GM18951 (cell line): ENCODE data around the gene PPIE.

Source experiments
- POLR2A ChIP-seq: IDR thresholded peaks from 4 replicates; pipeline ENCODE4 v1.6.1; 2011; ENCODE audit warnings: mild to moderate bottlenecking; ENCODE audit not compliant: insufficient read length, insufficient read depth; ENCODE audit errors: extremely low read depth
- in situ Hi-C: fragments of 300-500 bp; cut with MboI; formaldehyde crosslinking; loops from one replicate; pipeline ENCODE4 v1.12.0; 2022; ENCODE audit warnings: low sequenced_read_pairs, mixed read lengths, inconsistent platforms; ENCODE audit not compliant: unreplicated experiment

The PPIE gene

DNA sequence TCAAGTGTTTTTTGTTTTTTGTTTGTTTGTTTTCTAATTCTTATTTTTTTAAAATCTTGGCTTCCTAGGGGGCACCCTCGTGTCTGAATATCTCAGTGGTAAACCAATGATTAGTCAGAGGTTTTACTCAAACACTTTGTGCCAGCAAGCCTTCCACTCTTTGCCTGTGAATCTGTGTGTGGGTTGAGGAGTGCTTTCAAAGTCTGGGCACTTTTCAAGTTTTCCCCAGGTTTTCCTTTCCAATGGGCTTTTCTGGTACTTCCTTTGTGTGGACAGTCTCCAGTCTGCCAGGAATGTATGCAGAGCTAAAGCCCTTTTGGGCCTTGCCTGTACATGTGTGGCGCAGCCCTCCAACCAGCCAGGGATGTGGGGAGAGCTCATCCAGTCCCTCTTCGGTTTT is 9.7 kb upstream of the PPIE start:
- in situ Hi-C loops = no loop called here
- TF ChIP-seq POLR2A = no peak

DNA sequence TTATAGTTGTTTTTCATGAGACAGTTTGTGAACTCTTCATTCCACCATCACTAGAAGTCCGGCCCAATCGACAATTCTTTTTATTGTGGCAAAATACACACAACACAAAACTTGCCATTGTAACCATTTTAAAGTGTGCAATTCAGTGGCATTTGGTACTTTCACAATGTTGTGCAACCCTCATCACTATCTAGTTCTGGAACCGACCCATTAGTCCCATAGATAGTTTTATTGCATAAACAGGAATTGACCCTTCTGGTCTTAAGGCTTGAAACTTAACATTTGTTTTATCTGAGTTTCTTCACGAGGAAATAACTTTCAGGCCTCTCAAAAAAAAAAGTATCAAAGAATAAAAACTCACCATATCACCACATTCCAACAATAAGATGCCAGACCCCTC is 8.8 kb upstream of the PPIE start:
- no peak for TF ChIP-seq POLR2A

GRCh38 chr1:39732730-39733129 is 6.0 kb upstream of the PPIE start:
- in situ Hi-C loops = no loop called here
- no peak for TF ChIP-seq POLR2A

More for the DNA sequence above, 8.8 kb upstream of the PPIE start:
- in situ Hi-C loops = no loop called here

- no peak for TF ChIP-seq POLR2A
- in situ Hi-C loops = no loop called here
These were observed 5.5 kb upstream of the PPIE start for GRCh38 chr1:39733161-39733560.

DNA sequence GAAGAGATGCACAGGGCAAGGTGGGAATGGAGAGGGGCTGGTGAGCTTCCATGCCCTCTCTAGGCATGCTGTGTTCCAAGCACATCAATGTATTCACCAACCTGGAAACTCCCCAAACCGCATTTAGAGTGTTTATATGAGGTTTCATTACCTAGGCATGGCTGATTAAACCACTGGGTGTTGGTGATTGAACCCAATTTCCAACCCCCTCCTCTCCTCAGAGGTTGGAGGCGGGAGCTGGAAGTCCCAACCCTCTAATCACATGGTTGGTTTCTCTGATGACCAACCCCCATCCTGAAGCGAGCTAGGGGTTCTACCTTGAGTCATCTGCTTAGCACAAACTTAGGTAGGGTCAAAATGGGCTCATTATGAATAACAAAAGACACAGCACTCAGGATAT is 3.0 kb upstream of the PPIE start:
- no peak for TF ChIP-seq POLR2A
- in situ Hi-C loops = no loop called here

DNA sequence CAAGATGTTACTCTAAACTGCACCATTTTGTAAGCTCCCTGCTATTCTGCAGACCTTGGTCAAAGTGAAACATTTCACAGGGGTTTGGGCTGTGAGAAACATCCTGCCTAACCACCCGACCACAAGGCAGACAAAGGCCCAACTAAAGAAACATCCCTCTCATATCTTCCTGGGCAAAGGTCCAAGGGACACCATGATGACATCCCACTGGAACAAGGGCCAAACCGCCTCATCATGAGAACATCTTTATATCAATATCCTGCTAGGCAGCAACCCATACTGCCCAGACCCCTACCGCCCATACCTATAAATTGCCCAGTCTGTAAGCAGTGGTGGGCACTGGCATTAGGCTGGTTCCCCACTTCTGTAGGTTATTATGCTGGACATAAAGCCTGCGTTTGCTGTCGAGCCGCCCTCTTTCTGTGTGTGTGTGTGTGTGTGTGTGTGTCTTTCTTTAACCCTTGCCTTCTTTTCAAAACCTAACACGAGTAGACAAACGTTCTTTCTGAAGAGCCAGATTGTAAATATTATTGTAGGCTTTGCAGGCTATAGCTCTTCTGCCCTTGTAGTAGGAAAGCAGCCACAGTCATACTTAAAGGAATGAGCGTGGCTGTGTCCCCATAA is 1.0 kb upstream of the PPIE start:
- in situ Hi-C loops = no loop called here
- no peak for TF ChIP-seq POLR2A

DNA sequence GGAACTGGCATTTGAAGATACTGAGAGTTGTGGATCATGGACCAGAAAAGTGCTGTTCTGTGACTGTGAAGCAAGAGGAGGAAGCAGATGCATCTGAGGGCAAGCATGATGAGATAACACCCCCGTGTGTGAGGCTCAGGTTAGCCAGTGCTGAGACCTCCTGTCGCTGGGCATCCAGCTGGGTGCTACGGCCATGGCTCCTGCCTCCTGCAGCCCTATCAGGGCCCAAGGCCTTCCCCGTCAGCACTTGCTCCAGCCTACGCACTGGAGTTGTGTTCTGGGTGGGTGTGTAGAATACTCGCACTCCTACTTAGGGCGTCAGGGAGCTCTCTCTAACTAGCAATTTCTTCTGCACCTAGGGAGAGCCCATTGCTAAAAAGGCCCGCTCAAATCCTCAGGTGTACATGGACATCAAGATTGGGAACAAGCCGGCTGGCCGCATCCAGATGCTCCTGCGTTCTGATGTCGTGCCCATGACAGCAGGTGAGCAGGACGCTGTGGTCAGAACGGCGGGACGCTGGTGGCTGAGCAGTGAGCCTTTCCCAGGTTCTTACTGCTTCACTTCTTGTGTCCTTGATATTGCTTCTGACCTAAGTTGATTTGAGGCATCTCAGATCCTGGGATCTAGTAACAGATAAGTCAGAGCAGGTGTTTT is 6.5 kb downstream of the PPIE start:
- no peak for TF ChIP-seq POLR2A
- in situ Hi-C loops = no loop called here

DNA sequence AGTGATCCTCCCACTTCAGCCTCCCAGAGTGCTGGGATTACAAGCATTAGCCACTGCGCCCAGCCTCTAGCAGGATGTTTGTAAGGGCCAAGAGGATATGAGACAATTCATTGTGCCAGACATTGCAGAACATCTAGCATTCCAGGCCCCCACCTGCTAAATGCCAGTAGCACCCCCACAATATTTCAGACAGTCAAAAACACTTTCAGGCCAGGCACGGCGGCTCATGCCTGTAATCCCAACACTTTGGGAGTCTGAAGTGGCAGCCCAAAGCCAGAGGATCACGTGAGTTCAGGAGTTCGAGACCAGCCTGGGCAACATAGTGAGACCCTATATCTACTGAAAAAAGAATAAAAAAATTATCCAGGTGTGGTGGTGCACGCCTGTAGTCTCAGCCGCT is 12.9 kb downstream of the PPIE start:
- TF ChIP-seq POLR2A = no peak
- in situ Hi-C loops = no loop called here

DNA sequence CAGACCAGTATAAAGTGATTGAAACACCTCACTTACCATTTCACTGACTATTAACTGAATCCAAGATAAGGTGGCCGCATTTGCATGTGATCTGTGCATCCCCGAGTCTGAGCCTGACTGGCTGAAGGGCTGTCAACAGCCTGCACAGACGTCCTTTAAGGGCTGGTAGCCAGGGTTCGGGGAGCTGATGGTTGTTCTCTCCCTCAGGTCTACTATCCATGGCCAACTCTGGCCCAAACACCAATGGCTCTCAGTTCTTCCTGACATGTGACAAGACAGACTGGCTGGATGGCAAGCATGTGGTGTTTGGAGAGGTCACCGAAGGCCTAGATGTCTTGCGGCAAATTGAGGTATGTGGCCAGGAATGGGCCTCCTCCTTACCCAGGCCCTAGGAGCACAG is 14.0 kb downstream of the PPIE start:
- TF ChIP-seq POLR2A = no peak
- in situ Hi-C loops = no loop called here

DNA sequence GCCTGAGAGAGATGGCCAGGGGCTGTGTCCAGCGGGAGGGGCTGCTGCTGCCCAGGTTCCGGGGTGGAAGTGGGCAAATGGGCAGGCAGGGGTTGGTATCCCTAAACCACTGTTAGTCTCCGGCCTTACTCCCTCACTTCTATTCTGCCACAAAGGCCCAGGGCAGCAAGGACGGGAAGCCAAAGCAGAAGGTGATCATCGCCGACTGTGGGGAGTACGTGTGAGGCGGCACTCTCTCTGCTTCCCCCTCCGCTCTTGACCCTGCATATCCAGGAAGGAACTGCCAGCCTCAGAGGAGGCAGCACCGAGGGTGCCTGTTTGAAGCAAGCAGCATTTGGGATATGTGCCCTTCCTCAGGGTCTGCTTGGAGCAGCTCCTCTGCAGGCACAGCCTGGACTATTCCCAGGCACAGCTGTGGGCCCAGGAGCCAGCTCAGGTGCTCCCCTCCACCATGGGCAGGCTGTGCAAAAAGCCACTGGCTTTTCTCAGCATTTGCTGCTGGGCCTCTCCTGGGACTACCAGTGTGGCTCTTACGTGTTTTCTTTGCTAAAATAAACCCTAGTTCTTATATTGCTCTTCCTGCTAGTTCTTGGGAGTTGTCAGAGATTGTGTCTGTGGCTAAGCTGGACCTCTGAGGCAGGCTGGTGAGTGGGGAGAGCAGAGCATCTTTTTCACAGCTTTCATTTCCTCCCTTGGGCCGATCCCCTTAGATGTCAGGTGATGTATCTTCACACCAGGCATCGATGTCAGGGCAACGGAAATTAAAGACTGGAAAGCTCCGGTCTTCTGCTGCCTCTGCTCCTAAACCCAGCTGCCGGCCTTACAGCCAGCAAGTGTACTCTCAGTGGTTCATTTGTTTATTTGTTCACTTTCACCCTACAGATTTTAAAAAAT is 14.7 kb downstream of the PPIE start:
- in situ Hi-C loops = no loop called here
- TF ChIP-seq POLR2A = no peak

- TF ChIP-seq POLR2A = no peak
- in situ Hi-C loops = no loop called here
These were observed 15.4 kb downstream of the PPIE start for GRCh38 chr1:39754026-39754570.

GRCh38 chr1:39754906-39755504 is 16.3 kb downstream of the PPIE start:
- in situ Hi-C loops = no loop called here
- TF ChIP-seq POLR2A = no peak

- TF ChIP-seq POLR2A = no peak
- in situ Hi-C loops = no loop called here
These were observed 17.4 kb downstream of the PPIE start for GRCh38 chr1:39755965-39756659.

- in situ Hi-C loops = no loop called here
- TF ChIP-seq POLR2A = no peak
These were observed 18.8 kb downstream of the PPIE start for GRCh38 chr1:39757501-39757900.
